Stimulated activated CD8-positive, alpha-beta memory T cell treated with anti-CD3 and anti-CD28 coated beads, Interleukin-2, amount 100 ng/mL, for 48 hours (primary cell): ENCODE measurements around the gene CLEC12A.
"Not testable (repeated sequence)": the region's sequence is repeated elsewhere in the genome, so short reads cannot be mapped to it uniquely, and the experiment has no call there.

Experiments
- DNase-seq, 2 donors: peaks; one replicate each; pipeline ENCODE4 v3.0.0-alpha.2; 2020; ENCODE audit warnings: low read depth in 2 of 2

The CLEC12A gene

DNA sequence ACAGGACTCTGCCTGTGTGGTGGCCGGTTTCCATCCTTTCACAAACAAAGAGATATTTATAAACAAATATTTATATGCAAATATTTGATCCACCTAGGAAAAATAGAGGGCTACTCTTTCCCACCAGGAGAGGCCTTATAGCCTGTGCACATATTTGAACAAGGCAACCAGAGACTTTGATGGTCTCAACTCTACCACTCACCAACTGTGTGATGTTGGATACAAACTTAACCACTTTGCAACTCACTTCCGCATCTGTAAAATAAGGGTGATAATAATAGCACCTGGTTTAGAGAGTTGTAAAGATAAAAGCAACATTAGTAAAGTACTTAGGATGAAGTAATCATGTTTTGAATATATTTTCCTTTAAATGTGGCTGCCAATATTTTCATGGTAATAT is 1.5 kb upstream of the CLEC12A start:
- no peak for DNase-seq

DNA sequence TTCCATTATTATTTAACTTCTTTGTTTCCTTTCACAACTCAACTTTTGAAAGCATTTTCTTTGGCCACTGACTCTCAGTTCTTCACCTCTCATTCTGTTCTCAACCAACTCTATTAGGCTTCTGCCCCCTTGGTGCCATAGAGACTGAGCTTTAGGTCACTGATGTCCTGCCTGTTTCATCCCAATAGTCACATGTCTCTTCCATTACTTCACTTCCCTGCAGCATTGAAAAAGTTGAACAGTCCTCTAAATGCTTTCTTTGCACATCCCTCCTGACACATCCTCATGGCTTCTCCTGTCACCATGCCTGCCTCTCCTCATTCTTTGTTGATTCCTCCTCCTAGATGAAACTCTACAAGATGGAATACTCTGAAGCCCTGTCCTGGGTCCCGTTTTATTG is 2.7 kb downstream of the CLEC12A start:
- no peak for DNase-seq

DNA sequence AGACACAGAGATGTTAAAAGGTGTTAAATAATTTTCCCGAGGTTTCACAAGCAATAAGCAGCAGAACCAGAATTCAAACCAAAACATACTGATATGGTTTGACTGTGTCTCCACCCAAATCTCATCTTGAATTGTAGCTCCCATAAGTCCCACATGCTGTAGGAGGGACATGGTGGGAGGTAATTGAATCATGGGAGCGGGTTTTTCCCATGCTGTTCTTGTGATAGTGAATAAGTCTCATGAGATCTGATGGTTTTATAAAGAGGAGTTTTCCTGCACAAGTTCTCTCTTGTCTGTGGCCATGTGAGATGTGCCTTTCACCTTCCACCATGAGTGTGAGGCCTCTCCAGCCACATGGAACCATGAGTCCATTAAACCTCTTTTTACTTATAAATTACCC is 3.5 kb downstream of the CLEC12A start:
- not testable (repeated sequence) for DNase-seq

DNA sequence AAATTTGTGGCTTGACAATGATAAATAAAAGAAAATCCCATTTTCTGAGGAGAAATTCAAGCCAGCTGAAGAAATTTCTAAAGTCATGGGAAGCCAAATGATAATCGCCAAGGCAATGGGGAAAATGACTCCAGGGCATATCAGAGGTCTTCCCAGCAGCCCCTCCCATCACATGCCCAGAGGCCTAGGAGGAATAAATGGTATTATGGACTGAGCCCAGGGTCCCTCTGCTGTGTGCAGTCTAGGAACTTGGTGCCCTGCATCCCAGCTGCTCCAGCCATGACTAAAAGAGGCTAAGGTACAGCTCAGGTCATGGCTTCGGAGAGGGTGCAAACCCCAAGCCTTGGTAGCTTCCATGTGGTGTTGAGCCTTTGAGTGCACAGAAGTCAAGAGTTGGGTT is 4.4 kb downstream of the CLEC12A start:
- DNase-seq: no peak

DNA sequence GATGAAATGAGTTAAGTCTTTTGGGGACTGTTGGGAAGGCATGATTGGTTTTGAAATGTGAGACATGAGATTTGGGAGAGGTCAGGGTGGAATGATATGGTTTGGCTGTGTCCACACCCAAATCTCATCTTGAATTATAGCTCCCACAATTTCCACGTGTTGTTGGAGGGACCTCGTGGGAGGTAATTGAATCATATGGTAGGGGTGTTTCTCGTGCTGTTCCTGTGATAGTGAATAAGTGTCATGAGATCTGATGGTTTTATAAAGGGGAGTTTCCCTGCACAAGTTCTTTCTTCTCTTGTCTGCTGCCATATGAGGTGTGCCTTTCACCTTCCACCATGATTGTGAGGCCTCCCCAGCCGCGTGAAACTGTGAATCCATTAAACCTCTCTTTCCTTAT is 5.4 kb downstream of the CLEC12A start:
- not testable (repeated sequence) for DNase-seq

DNA sequence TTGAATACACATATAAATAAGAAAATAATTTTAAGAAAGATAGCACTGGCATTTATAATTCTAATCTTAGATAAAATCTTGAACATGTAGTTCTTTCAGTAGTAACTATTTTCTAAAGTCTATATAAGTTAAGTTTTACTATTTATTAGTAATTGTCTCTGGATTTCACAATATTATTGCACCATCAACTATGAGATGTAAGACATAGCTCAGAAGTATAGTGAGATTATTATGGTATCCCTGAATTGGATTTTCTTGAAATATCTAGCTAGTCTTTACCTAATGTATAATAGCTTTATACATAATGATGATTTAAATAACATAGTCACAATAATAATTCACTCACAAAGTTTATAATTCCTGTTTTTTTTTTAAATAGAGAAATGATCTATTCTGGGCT is 6.7 kb downstream of the CLEC12A start:
- DNase-seq: no peak

DNA sequence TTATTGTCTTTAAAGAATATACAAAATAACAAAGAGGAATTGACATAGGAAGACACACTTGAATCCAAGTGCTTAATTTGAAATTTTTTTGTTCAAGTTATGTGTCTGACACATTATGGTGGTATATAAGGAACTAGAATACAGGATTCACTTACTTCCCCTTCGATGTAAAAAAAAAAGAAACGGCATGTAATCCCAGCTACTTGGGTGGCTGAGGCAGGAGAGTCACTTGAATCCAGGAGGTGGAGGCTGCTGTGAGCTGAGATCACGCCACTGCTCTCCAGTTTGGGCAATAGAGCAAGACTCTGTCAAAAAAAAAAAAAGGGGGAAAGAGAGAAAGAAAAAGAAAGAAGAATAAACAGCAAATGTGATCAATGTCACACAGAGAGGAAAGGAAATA is 8.9 kb downstream of the CLEC12A start:
- DNase-seq: no peak

DNA sequence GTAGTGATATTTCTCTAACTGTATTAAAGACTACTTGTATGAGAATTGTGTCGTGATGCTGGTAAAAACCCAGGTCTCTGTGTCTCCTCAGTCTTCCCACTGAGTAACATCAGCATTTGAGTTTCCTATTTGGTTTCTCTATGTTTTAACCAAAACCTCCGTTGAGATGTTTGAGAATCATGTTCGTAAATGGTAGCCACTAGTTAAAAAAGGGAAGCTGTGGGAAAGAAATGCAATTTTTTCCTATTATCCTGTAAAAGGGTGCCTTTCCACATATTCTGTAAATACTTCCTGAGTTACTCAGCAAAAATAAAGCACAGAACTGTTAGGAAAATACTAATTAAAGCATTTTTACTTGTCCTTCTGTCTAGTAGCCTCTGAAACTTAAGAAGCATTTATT is 20.7 kb downstream of the CLEC12A start:
- DNase-seq: no peak

DNA sequence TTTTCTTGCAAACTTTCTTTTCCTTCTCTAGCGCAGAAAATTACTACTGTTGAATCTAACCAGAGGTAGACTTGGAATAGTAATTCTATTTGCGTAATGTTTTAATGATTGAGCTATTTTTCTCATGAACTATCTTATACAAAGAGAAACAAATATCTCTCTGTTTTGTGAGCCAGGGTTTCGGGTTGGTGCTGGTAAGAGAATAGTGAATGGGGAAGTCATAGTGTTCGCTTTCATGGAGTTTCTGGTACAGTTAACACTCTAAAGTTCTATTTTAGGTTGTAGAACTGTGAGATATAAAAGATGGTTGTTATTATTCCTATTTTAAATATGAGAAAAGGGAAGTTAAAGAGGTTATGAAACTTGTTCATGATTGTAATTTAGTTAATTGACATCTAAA is 21.1 kb downstream of the CLEC12A start:
- no peak for DNase-seq

DNA sequence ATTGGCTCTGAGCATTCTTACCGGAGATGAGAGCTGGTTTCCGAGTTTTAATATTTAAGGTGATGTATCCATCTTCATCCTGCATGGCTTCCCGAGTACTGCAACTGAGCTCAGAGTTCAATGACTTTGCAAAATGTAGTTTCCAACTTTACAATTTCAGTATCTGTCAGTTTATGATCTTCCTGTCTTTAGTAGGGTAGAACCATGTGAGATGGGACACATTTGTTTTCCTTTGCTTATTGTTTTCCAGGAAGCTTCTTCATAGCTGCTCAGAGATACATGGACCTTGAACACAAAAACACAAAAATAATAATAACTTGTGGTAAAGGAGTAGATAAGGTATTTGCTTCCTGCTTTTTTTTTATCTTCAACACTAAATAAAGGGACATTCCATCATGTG is 27.8 kb downstream of the CLEC12A start, which contains the start of gene CLEC1B:
Gene CLEC1B, minus strand, starts transcription at position 106 of the 400 bp plus-strand sequence. Its CDS starts 21 bp downstream, at position 85.
- DNase-seq: no peak

DNA sequence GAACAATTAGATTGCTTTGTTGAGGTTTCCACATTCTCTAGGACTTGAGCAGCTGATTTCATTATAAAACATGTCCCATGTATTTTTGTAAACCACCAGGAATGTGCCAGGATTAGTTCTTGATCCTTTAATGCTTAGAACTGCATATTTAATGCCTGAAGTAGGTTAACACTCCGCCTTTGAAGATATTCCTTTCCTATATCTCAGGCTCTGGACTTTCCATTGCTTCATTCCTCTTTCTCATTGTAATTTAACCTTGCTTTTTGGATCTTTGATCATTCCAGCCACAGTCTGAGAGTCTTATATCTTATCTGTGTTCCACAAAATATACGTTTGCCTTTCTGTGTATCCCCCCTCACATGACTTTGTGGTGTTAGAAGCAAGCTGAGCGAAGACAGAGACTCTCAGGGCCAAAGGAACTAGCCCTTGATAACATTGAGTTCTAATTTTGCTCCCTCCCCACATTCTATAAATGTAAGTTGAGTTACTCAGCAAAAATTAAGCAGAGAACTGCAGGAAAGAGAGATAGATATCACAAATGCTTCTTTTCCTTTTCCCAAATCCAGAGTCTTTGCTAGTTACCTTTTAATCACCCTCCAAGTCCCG is 30.1 kb downstream of the CLEC12A start:
- DNase-seq: no peak

DNA sequence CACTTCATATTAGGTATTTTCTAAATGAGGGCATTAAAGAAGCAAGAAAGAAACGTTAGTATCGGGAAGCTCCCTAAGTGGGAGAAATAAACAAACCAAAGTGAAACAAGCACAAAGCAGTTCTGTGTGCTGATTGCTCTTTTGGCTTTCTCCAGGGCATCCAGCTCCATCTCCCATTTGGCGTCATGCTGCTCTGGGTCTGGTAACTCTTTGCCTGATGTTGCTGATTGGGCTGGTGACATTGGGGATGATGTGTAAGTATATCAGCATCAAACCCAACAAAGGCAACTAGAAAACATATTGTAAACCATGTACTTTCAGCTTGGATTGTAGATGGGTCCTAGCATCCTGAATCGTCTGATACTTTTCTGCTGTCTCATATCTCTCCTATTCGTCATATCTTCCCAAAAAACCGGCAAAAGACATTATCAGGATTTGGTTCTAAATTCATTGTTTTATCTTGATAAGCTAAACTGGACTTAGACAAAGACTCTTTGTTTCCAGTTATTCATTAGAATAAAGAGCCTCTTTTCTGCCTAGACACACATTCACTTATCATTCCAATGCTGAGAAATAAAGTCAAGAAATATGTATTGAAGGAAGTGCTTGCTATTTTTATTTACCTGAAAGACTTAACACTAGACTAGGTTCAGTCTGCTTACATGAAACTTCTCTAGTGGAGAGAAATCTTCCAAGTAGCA is 41.6 kb downstream of the CLEC12A start:
- no peak for DNase-seq

DNA sequence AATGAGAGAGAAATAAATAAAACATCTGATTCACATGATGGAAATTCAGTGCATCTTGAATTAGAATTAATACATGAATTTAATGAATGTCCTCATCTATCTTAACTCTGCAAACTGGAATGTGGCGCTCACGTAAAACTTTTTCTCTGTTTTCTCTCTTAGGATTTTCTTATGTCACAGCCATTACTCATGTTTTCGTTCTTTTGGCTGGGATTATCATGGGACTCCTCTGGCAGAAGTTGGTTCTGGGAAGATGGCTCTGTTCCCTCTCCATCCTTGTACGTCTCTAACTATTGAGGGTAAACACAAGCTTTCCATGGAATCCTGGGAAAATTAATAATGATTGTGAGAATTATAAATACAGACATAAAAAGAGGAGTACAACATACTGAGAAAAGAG is 44.2 kb downstream of the CLEC12A start:
- no peak for DNase-seq

DNA sequence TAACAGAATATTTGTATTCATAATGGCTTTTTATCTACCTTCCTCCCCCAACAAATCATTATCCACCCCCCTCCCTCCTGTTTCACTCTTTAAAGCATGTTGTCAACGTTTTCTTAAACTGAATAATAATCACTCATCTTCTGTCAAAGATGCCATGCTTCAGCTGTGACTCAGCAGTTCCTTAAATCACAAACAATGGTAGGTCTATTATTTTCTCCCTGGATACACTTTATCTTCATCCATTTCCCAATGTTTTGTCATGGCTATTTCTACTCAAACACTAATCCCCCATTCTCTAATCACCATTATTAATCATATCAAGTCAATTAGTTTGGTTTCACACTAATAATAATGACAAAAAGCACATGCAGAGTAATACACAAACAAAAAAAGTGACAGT is 45.7 kb downstream of the CLEC12A start:
- no peak for DNase-seq

DNA sequence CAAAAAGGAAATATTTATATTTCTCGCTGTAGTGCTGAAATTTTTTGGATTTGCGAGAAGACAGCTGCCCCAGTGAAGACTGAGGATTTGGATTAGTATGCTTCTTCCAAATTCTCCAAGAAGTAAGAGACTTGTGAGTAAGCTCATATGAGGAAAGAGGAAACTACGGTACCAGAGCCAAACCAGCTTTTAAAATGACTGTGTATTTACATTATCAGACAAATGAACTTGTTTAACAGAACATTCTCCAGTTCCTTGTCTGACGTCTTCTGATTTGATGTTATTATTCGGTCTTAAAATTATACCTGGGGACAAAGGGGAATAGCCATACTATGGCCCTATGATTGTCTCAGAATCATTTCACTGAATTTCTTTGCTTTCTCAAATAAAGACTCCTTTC is 47.2 kb downstream of the CLEC12A start:
- no peak for DNase-seq

DNA sequence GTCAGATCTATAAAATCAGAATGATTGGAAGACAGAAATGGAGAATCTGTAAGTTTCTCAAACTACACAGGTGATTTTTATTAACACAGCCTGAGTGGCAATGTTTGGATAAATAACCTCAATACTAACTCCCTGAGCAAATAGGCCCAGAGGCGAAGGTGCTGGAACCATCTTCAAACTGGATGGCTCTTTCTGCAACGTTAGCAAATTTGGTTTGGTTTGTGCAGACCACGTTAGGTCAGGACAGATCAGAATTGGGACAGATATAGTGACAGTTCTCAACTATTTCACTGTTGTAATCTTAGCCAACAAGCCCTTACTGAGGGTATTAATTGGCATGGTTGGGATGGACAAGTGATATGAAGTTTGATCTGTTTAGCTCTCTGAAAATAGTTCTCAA is 50.1 kb downstream of the CLEC12A start:
- DNase-seq: no peak

DNA sequence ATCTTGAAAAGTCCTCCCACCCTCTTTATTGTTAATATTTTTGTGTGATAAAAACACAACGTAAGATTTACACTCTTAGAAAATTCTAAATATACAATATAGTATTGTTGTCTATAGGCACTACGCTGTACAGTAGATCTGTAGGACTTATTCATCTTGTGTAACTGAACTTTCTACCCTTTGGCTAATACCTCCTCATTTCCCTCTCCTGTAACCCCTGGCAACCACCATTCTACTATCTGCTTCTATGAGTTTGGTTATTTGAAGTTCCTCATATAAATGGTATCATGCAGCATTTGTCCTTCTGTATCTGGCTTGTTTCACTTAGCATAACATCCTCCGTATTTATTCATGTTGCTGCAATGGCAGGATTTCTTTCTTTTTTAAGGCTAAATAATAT is 54.0 kb downstream of the CLEC12A start:
- no peak for DNase-seq

DNA sequence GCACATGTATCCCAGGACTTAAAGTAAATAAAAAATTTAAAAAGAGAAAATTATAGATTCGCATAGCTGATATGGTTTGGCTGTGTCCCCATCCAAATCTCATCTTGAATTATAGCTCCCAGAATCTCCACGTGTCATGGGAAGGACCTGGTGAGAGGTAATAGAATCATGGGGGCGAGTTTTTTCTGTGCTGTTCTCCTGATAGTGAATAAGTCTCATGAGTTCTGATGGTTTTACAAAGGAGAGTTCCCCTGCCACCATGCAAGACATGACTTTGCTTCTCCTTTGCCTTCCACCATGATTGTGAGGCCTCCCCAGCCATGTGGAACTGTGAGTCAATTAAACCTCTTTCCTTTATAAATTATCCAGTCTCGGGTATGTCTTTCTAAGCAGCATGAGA is 55.5 kb downstream of the CLEC12A start:
- not testable (repeated sequence) for DNase-seq

DNA sequence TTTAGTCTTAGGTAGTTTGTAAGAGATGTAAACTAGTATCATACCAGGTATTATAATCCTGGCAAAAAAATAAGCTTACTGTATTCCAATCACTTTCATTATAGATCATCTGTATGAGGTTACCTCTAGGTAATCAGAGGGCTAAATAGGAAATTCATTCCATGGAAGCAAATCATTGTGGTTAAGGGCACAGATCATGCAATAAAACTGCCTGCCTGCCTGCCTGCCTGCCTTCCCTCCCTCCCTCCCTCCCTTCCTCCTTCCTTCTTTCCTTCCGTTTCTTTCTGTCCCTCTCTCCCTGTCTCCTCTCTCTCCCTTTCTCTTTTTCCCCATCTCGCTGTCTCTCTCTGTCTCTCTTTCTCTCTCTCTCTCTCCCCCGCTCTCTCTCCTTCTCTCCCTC is 56.1 kb downstream of the CLEC12A start:
- no peak for DNase-seq

DNA sequence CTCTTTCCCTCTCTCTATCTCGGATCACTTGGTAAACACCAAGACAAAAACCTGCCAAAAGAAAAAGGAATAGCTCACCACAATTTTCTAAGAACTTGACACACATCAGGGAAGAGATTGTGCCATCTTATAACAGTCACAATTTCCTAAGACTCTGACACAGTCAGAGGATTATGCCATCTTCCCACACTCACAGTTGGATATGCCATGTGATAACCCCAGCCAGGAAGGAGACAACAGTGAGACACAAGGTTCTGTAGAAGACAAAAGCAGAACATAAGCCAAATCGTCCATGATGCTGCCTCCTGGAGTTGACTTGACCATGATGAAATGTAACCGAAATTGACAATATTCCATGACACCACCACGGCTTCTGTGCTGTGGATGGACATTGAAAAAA is 56.5 kb downstream of the CLEC12A start:
- no peak for DNase-seq

DNA sequence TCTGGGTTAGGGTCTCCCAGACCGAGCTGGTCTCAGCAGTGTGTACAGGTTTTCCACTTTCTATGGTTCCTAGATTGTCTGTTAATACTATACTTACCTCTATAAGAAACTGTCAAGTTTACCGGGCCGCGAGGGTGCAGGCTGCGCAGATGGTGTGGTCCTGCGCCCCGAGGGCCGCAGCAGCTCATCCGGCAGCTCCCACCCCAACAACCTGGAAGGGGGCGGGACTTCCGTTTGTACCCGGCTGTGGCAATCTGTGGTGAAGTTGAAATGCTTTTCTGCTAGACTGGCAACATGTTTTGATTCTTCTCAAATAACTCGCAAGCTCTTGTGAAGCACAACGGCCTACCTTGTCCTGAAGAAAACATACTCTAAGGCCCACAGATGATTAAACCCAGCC is 59.2 kb downstream of the CLEC12A start, which contains the start of gene CLEC9A:
Gene CLEC9A, plus strand, starts transcription at position 237 of the 400 bp plus-strand sequence. CDS start 22,006 bp downstream, outside the sequence.
- no peak for DNase-seq

DNA sequence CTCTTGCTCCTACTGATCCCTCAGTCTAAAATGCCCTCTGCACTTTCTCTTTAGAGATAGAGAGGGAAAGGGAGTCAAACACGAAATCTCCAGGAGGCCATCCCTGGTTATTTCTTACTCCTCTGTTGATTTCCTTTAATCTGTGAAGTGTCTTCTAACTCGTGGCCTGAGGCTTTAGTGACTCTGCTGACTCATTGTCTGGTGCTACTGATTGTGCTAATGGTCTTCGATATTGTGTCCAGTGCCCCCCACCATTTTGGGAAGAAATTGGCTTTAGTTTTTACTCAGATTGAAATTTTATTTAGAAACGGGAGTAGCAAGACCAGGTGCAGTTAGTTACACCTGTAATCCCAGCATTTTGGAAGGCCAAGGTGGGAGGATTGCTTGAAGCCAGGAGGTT is 60.1 kb downstream of the CLEC12A start:
- DNase-seq: no peak

DNA sequence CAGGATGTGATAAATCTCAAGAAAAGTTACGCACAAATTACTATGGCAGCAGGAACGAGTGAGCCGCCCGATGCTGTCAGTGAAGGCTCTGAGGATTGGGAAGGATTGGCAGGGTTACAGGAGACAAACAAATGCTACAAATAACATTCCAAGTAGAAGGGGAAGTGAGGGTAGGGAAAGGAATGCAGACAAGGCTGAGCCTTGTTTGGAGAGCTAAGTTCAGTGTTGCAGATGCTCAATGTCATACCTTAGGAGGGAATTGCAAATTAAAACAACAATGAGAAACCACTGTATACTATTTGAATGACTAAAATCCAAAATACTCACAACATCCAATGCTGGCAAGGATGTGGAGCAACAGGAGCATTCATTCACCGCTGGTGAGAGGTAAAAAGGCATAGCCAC is 60.6 kb downstream of the CLEC12A start:
- no peak for DNase-seq
